WTC11 (cell line): ENCODE data around the gene TBKBP1. TPM values are rescaled to one million over a fixed set of nuclear protein-coding genes. Genes with fewer than 3 reads are reported as not detected.

ENCODE experiments used
- ATAC-seq: fragments of 200-7000 bp; cut with Tn5 transposase; 2 replicates; pipeline ENCODE4 v1.10.0; 2021; ENCODE audit warnings: mild to moderate bottlenecking, moderate library complexity
- CTCF ChIA-PET: fragments of 300-600 bp; sonication (Branson Sonifier 250); formaldehyde crosslinking; loops from one replicate; lab custom pipeline; 2021; ENCODE audit warnings: antibody characterized with exemption; lab: Charles Lee
- POLR2A ChIA-PET: fragments of 350-600 bp; sonication (Branson Sonifier 250); formaldehyde crosslinking; loops from one replicate; lab custom pipeline; 2021; ENCODE audit warnings: antibody characterized with exemption; lab: Charles Lee
- DNase-seq: peaks from one replicate; pipeline ENCODE4 v3.0.0; 2021; ENCODE audit warnings: low spot score
- H3K27ac Mint-ChIP-seq: 2 replicates; pipeline ENCODE4 v1.8.0; 2021; ENCODE audit warnings: mixed read lengths
- H3K27me3 Mint-ChIP-seq: 2 replicates; pipeline ENCODE4 v1.8.0; 2021; ENCODE audit warnings: low read depth, mild to moderate bottlenecking, moderate library complexity, mixed read lengths
- H3K36me3 Mint-ChIP-seq: 2 replicates; pipeline ENCODE4 v1.8.0; 2021; ENCODE audit warnings: mixed read lengths
- H3K4me1 Mint-ChIP-seq: 2 replicates; pipeline ENCODE4 v1.8.0; 2022; ENCODE audit warnings: mixed read lengths
- H3K4me3 Mint-ChIP-seq: 2 replicates; pipeline ENCODE4 v1.8.0; 2021; ENCODE audit warnings: mild to moderate bottlenecking, moderate library complexity, mixed read lengths
- H3K9me3 Mint-ChIP-seq: 2 replicates; pipeline ENCODE4 v1.8.0; 2021; ENCODE audit warnings: mixed read lengths
- ATF3 ChIP-seq: sonication (generic); formaldehyde crosslinking; conservative IDR thresholded peaks from 2 replicates; pipeline ENCODE4 v1.8.1; 2022; ENCODE audit warnings: mild to moderate bottlenecking, missing genetic modification reagents
- CBFB ChIP-seq: sonication (generic); formaldehyde crosslinking; IDR thresholded peaks from 2 replicates; pipeline ENCODE4 v1.8.1; 2022; ENCODE audit warnings: mild to moderate bottlenecking, low read depth, missing genetic modification reagents
- CDX4 ChIP-seq: fragments of 250-450 bp; sonication (Bioruptor Pico); IDR thresholded peaks from 2 replicates; pipeline ENCODE4 v1.9.0; 2021; ENCODE audit warnings: moderate library complexity, mild to moderate bottlenecking, inconsistent platforms, borderline replicate concordance
- CREB1 ChIP-seq: sonication (generic); formaldehyde crosslinking; IDR thresholded peaks from 2 replicates; pipeline ENCODE4 v1.8.0; 2023; ENCODE audit warnings: mild to moderate bottlenecking, missing genetic modification reagents
- CREM ChIP-seq: sonication (generic); formaldehyde crosslinking; IDR thresholded peaks from 2 replicates; pipeline ENCODE4 v1.8.1; 2022; ENCODE audit warnings: mild to moderate bottlenecking, missing genetic modification reagents, moderate library complexity
- E2F1 ChIP-seq: sonication (generic); formaldehyde crosslinking; IDR thresholded peaks from 2 replicates; pipeline ENCODE4 v1.8.0; 2022; ENCODE audit warnings: mild to moderate bottlenecking, missing genetic modification reagents
- E2F5 ChIP-seq: sonication (generic); formaldehyde crosslinking; IDR thresholded peaks from 2 replicates; pipeline ENCODE4 v1.8.1; 2022; ENCODE audit warnings: mild to moderate bottlenecking, moderate library complexity, missing genetic modification reagents
- FOXP1 ChIP-seq: sonication (generic); formaldehyde crosslinking; IDR thresholded peaks from 2 replicates; pipeline ENCODE4 v1.8.0; 2022; ENCODE audit warnings: missing genetic modification reagents, mild to moderate bottlenecking, moderate library complexity, borderline replicate concordance
- MXD4 ChIP-seq: fragments of 250-450 bp; sonication (Bioruptor Pico); IDR thresholded peaks from 2 replicates; pipeline ENCODE4 v1.8.0; 2021; ENCODE audit warnings: mild to moderate bottlenecking, moderate library complexity, borderline replicate concordance
- RELA ChIP-seq: sonication (generic); formaldehyde crosslinking; IDR thresholded peaks from 2 replicates; pipeline ENCODE4 v1.8.1; 2022; ENCODE audit warnings: missing genetic modification reagents, mild to moderate bottlenecking, borderline replicate concordance
- SOX15 ChIP-seq: fragments of 250-450 bp; sonication (Bioruptor Pico); IDR thresholded peaks from 2 replicates; pipeline ENCODE4 v1.9.0; 2021; ENCODE audit warnings: mild to moderate bottlenecking
- TP53 ChIP-seq: sonication (generic); formaldehyde crosslinking; IDR thresholded peaks from 2 replicates; pipeline ENCODE4 v1.8.1; 2023; ENCODE audit warnings: mild to moderate bottlenecking, missing genetic modification reagents
- ZNF423 ChIP-seq: fragments of 250-450 bp; sonication (Bioruptor Pico); IDR thresholded peaks from 2 replicates; pipeline ENCODE4 v2.1.2; 2022; ENCODE audit warnings: mild to moderate bottlenecking, moderate library complexity
- total RNA-seq: library from RNA; stranded (reverse); gene quantifications from 3 replicates; pipeline ENCODE4 v1.2.3, GENCODE V29; 2021
- TF ChIP-seq, protein P1 (sequence below): sonication (generic); formaldehyde crosslinking; IDR thresholded peaks from 2 replicates; pipeline ENCODE4 v1.8.1; 2022; ENCODE audit warnings: missing genetic modification reagents, borderline replicate concordance
- TF ChIP-seq, protein P2 (sequence below): sonication (generic); formaldehyde crosslinking; IDR thresholded peaks from 2 replicates; pipeline ENCODE4 v1.8.1; 2022; ENCODE audit warnings: mild to moderate bottlenecking, missing genetic modification reagents, moderate library complexity, borderline replicate concordance
- TF ChIP-seq, protein P3 (sequence below): sonication (generic); formaldehyde crosslinking; IDR thresholded peaks from 2 replicates; pipeline ENCODE4 v1.8.0; 2022; ENCODE audit warnings: mild to moderate bottlenecking, missing genetic modification reagents
- TF ChIP-seq, protein P4 (sequence below): fragments of 250-450 bp; sonication (Bioruptor Pico); IDR thresholded peaks from 2 replicates; pipeline ENCODE4 v2.1.2; 2022; ENCODE audit warnings: mild to moderate bottlenecking, moderate library complexity
- TF ChIP-seq, protein P5 (sequence below): fragments of 250-450 bp; sonication (Bioruptor Pico); IDR thresholded peaks from 2 replicates; pipeline ENCODE4 v1.9.0; 2021; ENCODE audit warnings: mild to moderate bottlenecking, borderline replicate concordance

Gene TBKBP1
- total RNA-seq, 1 experiment from 2014 or later: 17.4 TPM

- H3K27ac Mint-ChIP-seq: no peak overlapping the region
- CTCF ChIA-PET: interaction anchor here (3.5 kb wide), 1 partner anchor 18 kb away, joined by 29 read pairs; no protein-coding TSS in a partner anchor
- ATAC-seq (no peak), DNase-seq (no peak)
- no peaks in the 10 kb centered on the region for H3K9me3 Mint-ChIP-seq
- no peak overlapping the region for H3K4me3 Mint-ChIP-seq
- peaks cover 58% of the 10 kb centered on the region for H3K27me3 Mint-ChIP-seq
- peaks cover 17% of the 10 kb centered on the region for H3K4me1 Mint-ChIP-seq
- TF ChIP-seq, protein P1, sequence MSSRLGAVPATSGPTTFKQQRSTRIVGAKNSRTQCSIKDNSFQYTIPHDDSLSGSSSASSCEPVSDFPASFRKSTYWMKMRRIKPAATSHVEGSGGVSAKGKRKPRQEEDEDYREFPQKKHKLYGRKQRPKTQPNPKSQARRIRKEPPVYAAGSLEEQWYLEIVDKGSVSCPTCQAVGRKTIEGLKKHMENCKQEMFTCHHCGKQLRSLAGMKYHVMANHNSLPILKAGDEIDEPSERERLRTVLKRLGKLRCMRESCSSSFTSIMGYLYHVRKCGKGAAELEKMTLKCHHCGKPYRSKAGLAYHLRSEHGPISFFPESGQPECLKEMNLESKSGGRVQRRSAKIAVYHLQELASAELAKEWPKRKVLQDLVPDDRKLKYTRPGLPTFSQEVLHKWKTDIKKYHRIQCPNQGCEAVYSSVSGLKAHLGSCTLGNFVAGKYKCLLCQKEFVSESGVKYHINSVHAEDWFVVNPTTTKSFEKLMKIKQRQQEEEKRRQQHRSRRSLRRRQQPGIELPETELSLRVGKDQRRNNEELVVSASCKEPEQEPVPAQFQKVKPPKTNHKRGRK (CRISPR knock-in tag): no peak
- no peak for TF ChIP-seq CREB1 (CRISPR knock-in tag)
- TF ChIP-seq FOXP1 (CRISPR knock-in tag): no peak
- TF ChIP-seq TP53 (CRISPR knock-in tag): no peak
- no peaks in the 10 kb centered on the region for H3K36me3 Mint-ChIP-seq
- POLR2A ChIA-PET: interaction anchor here (0.5 kb wide), 1 partner anchor 39 kb away, joined by 3 read pairs; no protein-coding TSS in a partner anchor
Observed at GRCh38 chr17:47715669-47716325, 21.8 kb downstream of the TBKBP1 start.

GRCh38 chr17:47716375-47716774 lies 22.4 kb downstream of the TBKBP1 start:
- TF ChIP-seq, protein P2, sequence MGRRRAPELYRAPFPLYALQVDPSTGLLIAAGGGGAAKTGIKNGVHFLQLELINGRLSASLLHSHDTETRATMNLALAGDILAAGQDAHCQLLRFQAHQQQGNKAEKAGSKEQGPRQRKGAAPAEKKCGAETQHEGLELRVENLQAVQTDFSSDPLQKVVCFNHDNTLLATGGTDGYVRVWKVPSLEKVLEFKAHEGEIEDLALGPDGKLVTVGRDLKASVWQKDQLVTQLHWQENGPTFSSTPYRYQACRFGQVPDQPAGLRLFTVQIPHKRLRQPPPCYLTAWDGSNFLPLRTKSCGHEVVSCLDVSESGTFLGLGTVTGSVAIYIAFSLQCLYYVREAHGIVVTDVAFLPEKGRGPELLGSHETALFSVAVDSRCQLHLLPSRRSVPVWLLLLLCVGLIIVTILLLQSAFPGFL (CRISPR knock-in tag): no peak
- TF ChIP-seq E2F1 (CRISPR knock-in tag) (no peak), CREM (CRISPR knock-in tag) (no peak), SOX15 (CRISPR knock-in tag) (no peak), ATF3 (CRISPR knock-in tag) (no peak), RELA (CRISPR knock-in tag) (no peak), ZNF423 (CRISPR knock-in tag) (no peak), MXD4 (CRISPR knock-in tag) (no peak), E2F5 (no peak), CDX4 (CRISPR knock-in tag) (no peak), CBFB (CRISPR knock-in tag) (no peak)
- TF ChIP-seq, protein P3, sequence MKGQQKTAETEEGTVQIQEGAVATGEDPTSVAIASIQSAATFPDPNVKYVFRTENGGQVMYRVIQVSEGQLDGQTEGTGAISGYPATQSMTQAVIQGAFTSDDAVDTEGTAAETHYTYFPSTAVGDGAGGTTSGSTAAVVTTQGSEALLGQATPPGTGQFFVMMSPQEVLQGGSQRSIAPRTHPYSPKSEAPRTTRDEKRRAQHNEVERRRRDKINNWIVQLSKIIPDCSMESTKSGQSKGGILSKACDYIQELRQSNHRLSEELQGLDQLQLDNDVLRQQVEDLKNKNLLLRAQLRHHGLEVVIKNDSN: no peak
- TF ChIP-seq, protein P4, sequence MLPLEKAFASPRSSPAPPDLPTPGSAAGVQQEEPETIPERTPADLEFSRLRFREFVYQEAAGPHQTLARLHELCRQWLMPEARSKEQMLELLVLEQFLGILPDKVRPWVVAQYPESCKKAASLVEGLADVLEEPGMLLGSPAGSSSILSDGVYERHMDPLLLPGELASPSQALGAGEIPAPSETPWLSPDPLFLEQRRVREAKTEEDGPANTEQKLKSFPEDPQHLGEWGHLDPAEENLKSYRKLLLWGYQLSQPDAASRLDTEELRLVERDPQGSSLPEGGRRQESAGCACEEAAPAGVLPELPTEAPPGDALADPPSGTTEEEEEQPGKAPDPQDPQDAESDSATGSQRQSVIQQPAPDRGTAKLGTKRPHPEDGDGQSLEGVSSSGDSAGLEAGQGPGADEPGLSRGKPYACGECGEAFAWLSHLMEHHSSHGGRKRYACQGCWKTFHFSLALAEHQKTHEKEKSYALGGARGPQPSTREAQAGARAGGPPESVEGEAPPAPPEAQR: no peak
- TF ChIP-seq, protein P5, sequence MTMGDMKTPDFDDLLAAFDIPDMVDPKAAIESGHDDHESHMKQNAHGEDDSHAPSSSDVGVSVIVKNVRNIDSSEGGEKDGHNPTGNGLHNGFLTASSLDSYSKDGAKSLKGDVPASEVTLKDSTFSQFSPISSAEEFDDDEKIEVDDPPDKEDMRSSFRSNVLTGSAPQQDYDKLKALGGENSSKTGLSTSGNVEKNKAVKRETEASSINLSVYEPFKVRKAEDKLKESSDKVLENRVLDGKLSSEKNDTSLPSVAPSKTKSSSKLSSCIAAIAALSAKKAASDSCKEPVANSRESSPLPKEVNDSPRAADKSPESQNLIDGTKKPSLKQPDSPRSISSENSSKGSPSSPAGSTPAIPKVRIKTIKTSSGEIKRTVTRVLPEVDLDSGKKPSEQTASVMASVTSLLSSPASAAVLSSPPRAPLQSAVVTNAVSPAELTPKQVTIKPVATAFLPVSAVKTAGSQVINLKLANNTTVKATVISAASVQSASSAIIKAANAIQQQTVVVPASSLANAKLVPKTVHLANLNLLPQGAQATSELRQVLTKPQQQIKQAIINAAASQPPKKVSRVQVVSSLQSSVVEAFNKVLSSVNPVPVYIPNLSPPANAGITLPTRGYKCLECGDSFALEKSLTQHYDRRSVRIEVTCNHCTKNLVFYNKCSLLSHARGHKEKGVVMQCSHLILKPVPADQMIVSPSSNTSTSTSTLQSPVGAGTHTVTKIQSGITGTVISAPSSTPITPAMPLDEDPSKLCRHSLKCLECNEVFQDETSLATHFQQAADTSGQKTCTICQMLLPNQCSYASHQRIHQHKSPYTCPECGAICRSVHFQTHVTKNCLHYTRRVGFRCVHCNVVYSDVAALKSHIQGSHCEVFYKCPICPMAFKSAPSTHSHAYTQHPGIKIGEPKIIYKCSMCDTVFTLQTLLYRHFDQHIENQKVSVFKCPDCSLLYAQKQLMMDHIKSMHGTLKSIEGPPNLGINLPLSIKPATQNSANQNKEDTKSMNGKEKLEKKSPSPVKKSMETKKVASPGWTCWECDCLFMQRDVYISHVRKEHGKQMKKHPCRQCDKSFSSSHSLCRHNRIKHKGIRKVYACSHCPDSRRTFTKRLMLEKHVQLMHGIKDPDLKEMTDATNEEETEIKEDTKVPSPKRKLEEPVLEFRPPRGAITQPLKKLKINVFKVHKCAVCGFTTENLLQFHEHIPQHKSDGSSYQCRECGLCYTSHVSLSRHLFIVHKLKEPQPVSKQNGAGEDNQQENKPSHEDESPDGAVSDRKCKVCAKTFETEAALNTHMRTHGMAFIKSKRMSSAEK (CRISPR knock-in tag): no peak
- no peaks in the 10 kb centered on the region for H3K9me3 Mint-ChIP-seq
- no peak for DNase-seq
- peaks cover 64% of the 10 kb centered on the region for H3K27me3 Mint-ChIP-seq
- H3K4me1 Mint-ChIP-seq: peaks cover 18% of the 10 kb centered on the region
- ChIA-PET POLR2A (no interaction called here), CTCF (no interaction called here)
- H3K36me3 Mint-ChIP-seq: no peaks in the 10 kb centered on the region
- no peak overlapping the region for H3K4me3 Mint-ChIP-seq
- no peak for ATAC-seq
- no peak overlapping the region for H3K27ac Mint-ChIP-seq
